HepG2 (cell line): ENCODE results near the gene FAM110D. TPM values are rescaled to one million over a fixed set of nuclear protein-coding genes. Genes with fewer than 3 reads are reported as not detected.

Experiments
- ATF7 ChIP-seq, 2 experiments: fragments of 450-650 bp in 1 of 2; sonication (generic) in 1 of 2; formaldehyde crosslinking in 1 of 2; IDR thresholded peaks; 2 replicates each; pipeline versions ENCODE4 v1.4.0 to v1.6.1; 2016 to 2020; ENCODE audit warnings: antibody characterized with exemption in 1 of 2, mild to moderate bottlenecking in 1 of 2, missing genetic modification reagents in 1 of 2
- GMEB2 ChIP-seq: IDR thresholded peaks from 2 replicates; pipeline ENCODE4 v1.6.1; 2016; ENCODE audit warnings: missing biosample characterization, missing genetic modification reagents, low read depth
- HMGXB3 ChIP-seq: sonication (generic); formaldehyde crosslinking; IDR thresholded peaks from 2 replicates; pipeline ENCODE4 v1.4.0; 2020; ENCODE audit warnings: missing genetic modification reagents, borderline replicate concordance
- KMT2A ChIP-seq: sonication (generic); formaldehyde crosslinking; IDR thresholded peaks from 2 replicates; pipeline ENCODE4 v1.4.0; 2020; ENCODE audit warnings: missing genetic modification reagents
- LCORL ChIP-seq, 2 experiments: fragments of 450-650 bp in 1 of 2; sonication (generic) in 1 of 2; formaldehyde crosslinking in 1 of 2; IDR thresholded peaks; 2 replicates each; pipeline versions ENCODE4 v1.5.0 to v1.6.1; 2017 to 2020; ENCODE audit warnings: antibody characterized with exemption in 1 of 2, missing genetic modification reagents in 1 of 2
- LRRFIP1 ChIP-seq: sonication (generic); formaldehyde crosslinking; conservative IDR thresholded peaks from 2 replicates; pipeline ENCODE4 v1.4.0; 2020; ENCODE audit warnings: missing genetic modification reagents
- NFE2 ChIP-seq: sonication (generic); formaldehyde crosslinking; IDR thresholded peaks from 2 replicates; pipeline ENCODE4 v1.4.0; 2020; ENCODE audit warnings: missing genetic modification reagents
- NR2F1 ChIP-seq, 2 experiments: fragments of 450-650 bp in 1 of 2; formaldehyde crosslinking in 1 of 2; IDR thresholded peaks; 2 replicates each; pipeline versions ENCODE4 v1.5.0 to v1.6.1; 2016 to 2020; ENCODE audit warnings: mild to moderate bottlenecking in 1 of 2, missing compliant biosample characterization in 1 of 2, missing genetic modification reagents in 1 of 2, moderate library complexity in 1 of 2
- POLR2A ChIP-seq, 2 experiments: IDR thresholded peaks; 2 replicates each; pipeline ENCODE4 v1.6.1; 2011; ENCODE audit warnings: low read depth in 2 of 2, low read length in 2 of 2, mild to moderate bottlenecking in 1 of 2, moderate library complexity in 1 of 2; ENCODE audit not compliant: insufficient read depth in 1 of 2
- POLR2G ChIP-seq: fragments of 200-400 bp; formaldehyde crosslinking; IDR thresholded peaks from 2 replicates; pipeline ENCODE4 v1.6.1; 2018; ENCODE audit warnings: mild to moderate bottlenecking, low read depth, low read length, moderate library complexity
- STAT5B ChIP-seq: sonication (generic); formaldehyde crosslinking; IDR thresholded peaks from 2 replicates; pipeline ENCODE4 v1.4.0; 2020; ENCODE audit warnings: missing genetic modification reagents
- TP53 ChIP-seq: sonication (generic); formaldehyde crosslinking; conservative IDR thresholded peaks from 2 replicates; pipeline ENCODE4 v1.4.0; 2020; ENCODE audit warnings: missing genetic modification reagents
- ZNF564 ChIP-seq: sonication (generic); formaldehyde crosslinking; IDR thresholded peaks from 2 replicates; pipeline ENCODE4 v1.8.1; 2023; ENCODE audit warnings: mild to moderate bottlenecking, missing genetic modification reagents
- ZNF580 ChIP-seq: IDR thresholded peaks from 2 replicates; pipeline ENCODE4 v1.6.1; 2016; ENCODE audit warnings: low read depth, borderline replicate concordance
- polyA plus RNA-seq, 8 experiments: library from polyadenylated mRNA; depleted of rRNA in 3 of 8; stranded (reverse) in 7 of 8; unstranded in 1 of 8; fragments of >200 nt; fragmentation: Illumina TruSeq in 4 of 8; extraction: Trizol in 4 of 8; gene quantifications; 2 replicates each; pipeline versions ENCODE4 v1.2.1 to v1.2.3, GENCODE V29; 2011 to 2016; ENCODE audit warnings: low read depth in 4 of 8, missing spikeins in 1 of 8, mixed read lengths in 1 of 8; ENCODE audit not compliant: insufficient read depth in 1 of 8
- total RNA-seq, 5 experiments: library from RNA; depleted of rRNA; stranded (reverse); fragments of >200 nt; fragmentation: Illumina TruSeq; extraction: Trizol; gene quantifications; 2 replicates each; pipeline ENCODE4 v1.2.3, GENCODE V29; 2016; ENCODE audit warnings: low read depth in 1 of 5

The FAM110D gene
- total and polyA plus RNA-seq, 2 of the 13 experiments (the other 11 are each of a cell fraction or from before 2014, with no cell fraction given), result not detected

- TF ChIP-seq LRRFIP1 (CRISPR knock-in tag), result no peak
- no peak for TF ChIP-seq NR2F1 (CRISPR knock-in tag; IDR thresholded peaks at IDR 0.05)
- peak; percentile 95 for TF ChIP-seq HMGXB3
- no peak for TF ChIP-seq ZNF564
- TF ChIP-seq ATF7 (IDR thresholded peaks at IDR 0.05), result no peak
- TF ChIP-seq ATF7 (CRISPR knock-in tag; IDR thresholded peaks at IDR 0.05), result no peak
- peak; percentile 75 for TF ChIP-seq ZNF580 (CRISPR knock-in tag)
- no peak for TF ChIP-seq LCORL (IDR thresholded peaks at IDR 0.05)
- no peak for TF ChIP-seq LCORL (CRISPR knock-in tag; IDR thresholded peaks at IDR 0.05)
- TF ChIP-seq STAT5B, result no peak
- TF ChIP-seq GMEB2, result peak; percentile 78
- TF ChIP-seq TP53, result no peak
- TF ChIP-seq NFE2, result no peak
- peak; percentile 53; the same call in 1 of the 2 replicates for TF ChIP-seq POLR2G
- peak; percentile 48 for TF ChIP-seq KMT2A
- peak; percentile 76 for TF ChIP-seq POLR2A (IDR thresholded peaks at IDR 0.05; ENCODE audit: insufficient read depth in 1 of 2, low read depth in 2 of 2, low read length in 2 of 2)
Measured at GRCh38 chr1:26111530-26112406, 47.1 kb upstream of the FAM110D start, which contains the start of gene PDIK1L (continued).
